ENCODE data around the gene PCTP. TPM values are rescaled to one million over a fixed set of nuclear protein-coding genes. Genes with fewer than 3 reads are reported as not detected.

PCTP gene
- total and polyA plus RNA-seq, 2 of the 4 experiments (the other 2 are of a cell fraction), result 11.6 to 12.9 TPM

DNA sequence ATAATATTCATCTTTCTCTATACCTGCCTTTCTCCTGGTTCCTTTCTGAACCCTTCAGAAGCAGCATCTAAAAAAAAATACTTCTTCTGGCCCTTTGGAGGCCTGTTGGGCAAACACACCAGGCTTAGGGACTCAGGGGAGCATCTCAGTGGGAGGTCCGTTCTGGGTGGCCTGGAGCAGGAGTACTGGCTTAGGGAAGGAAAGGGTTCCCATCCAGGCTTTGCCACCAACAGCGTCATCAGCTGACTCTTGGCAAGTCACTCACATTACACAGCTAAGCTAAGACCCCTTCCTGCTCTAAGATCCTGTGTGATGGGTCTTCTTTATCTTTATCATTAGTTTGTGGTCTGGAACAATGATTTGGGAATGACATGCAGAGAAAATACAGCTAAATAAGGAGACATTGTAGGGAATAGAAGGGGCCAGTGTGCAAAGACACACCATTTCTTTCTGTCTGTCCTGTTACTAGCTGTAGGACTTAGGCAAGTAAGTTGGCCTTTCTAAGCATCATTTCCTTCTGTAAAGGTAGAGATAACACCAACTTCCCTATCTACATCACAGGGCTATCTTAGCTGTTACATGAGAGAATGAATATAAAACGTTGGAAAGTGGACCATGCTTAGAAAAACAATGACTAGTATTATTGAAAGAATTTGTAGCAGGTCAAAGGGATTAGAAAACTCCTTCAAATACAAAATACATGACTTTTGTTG lies 9.9 kb downstream of the PCTP start:
- H3K79me1 ChIP-seq (ENCODE audit: low read depth in 1 of 2, low read length in 2 of 2), result peaks cover 16 to 37% of the 10 kb centered on the region in 2 experiments

More for the DNA sequence above, 9.9 kb downstream of the PCTP start:
- no peaks in the 10 kb centered on the region; the same call in 1 of the 2 replicates for H3K36me3 ChIP-seq (ENCODE audit: control insufficient read depth, insufficient read depth, low read length)
- no peak overlapping the region for H4K5ac ChIP-seq (ENCODE audit: low read depth, low read length)
- no peaks in the 10 kb centered on the region for H3K9me3 ChIP-seq (ENCODE audit: control insufficient read depth, insufficient read depth, low read length)
- no TSS peak for BruUV-seq (replicated peaks)
- CTCF ChIA-PET, result no interaction called here
- intact Hi-C loops (cut with micrococcal nuclease), result no loop called here
- H2BK20ac ChIP-seq (ENCODE audit: low read depth, low read length), result no peak overlapping the region
- no peak overlapping the region for H3K56ac ChIP-seq (ENCODE audit: extremely low read depth, insufficient read depth, low read length)
- no peak overlapping the region for H2BK5ac ChIP-seq (ENCODE audit: low read depth, low read length, poor library complexity, severe bottlenecking)
- H4K8ac ChIP-seq (ENCODE audit: low read depth in 2 of 2, low read length in 2 of 2), result no peak overlapping the region
- DNase-seq, result no peak
- H3K27ac ChIP-seq (ENCODE audit: insufficient read depth, low read length), result no peak overlapping the region
- no peak overlapping the region for H3K4me2 ChIP-seq (ENCODE audit: low read depth, low read length)
- H2BK15ac ChIP-seq (ENCODE audit: low read depth, low read length), result no peak overlapping the region
- H4K91ac ChIP-seq (ENCODE audit: insufficient read depth, low read depth, low read length), result no peak overlapping the region
- no peaks in the 10 kb centered on the region; the same call in 1 of the 2 replicates for H3K9me1 ChIP-seq (ENCODE audit: insufficient read depth, low read length)
- H2AK9ac ChIP-seq (replicated peaks; ENCODE audit: low read depth, low read length, poor library complexity), result no peak overlapping the region
- TF ChIP-seq BHLHE40 (IDR thresholded peaks at IDR 0.05; ENCODE audit: low read depth, low read length) (no peak), NFE2L2 (IDR thresholded peaks at IDR 0.05; ENCODE audit: low read depth, low read length) (no peak), MAFK (IDR thresholded peaks at IDR 0.05; ENCODE audit: low read depth, low read length) (no peak), RFX5 (IDR thresholded peaks at IDR 0.05; ENCODE audit: low read depth, low read length) (no peak), FOS (IDR thresholded peaks at IDR 0.05; ENCODE audit: low read depth, low read length) (no peak), CHD1 (IDR thresholded peaks at IDR 0.05; ENCODE audit: low read depth, low read length) (no peak), CEBPB (IDR thresholded peaks at IDR 0.05; ENCODE audit: low read depth, low read length) (no peak), RAD21 (IDR thresholded peaks at IDR 0.05; ENCODE audit: low read length) (no peak), SMC3 (IDR thresholded peaks at IDR 0.05; ENCODE audit: low read depth, low read length) (no peak), MXI1 (IDR thresholded peaks at IDR 0.05; ENCODE audit: borderline replicate concordance, low read depth, low read length) (no peak), RCOR1 (IDR thresholded peaks at IDR 0.05; ENCODE audit: insufficient replicate concordance, low read length) (no peak), POLR2A (IDR thresholded peaks at IDR 0.05; ENCODE audit: low read depth, low read length) (no peak), MAZ (IDR thresholded peaks at IDR 0.05; ENCODE audit: borderline replicate concordance, low read depth, low read length) (no peak)
- TF ChIP-seq, protein P1, sequence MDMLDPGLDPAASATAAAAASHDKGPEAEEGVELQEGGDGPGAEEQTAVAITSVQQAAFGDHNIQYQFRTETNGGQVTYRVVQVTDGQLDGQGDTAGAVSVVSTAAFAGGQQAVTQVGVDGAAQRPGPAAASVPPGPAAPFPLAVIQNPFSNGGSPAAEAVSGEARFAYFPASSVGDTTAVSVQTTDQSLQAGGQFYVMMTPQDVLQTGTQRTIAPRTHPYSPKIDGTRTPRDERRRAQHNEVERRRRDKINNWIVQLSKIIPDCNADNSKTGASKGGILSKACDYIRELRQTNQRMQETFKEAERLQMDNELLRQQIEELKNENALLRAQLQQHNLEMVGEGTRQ (IDR thresholded peaks at IDR 0.05; ENCODE audit: low read depth, low read length), result no peak
- TF ChIP-seq, protein P2, sequence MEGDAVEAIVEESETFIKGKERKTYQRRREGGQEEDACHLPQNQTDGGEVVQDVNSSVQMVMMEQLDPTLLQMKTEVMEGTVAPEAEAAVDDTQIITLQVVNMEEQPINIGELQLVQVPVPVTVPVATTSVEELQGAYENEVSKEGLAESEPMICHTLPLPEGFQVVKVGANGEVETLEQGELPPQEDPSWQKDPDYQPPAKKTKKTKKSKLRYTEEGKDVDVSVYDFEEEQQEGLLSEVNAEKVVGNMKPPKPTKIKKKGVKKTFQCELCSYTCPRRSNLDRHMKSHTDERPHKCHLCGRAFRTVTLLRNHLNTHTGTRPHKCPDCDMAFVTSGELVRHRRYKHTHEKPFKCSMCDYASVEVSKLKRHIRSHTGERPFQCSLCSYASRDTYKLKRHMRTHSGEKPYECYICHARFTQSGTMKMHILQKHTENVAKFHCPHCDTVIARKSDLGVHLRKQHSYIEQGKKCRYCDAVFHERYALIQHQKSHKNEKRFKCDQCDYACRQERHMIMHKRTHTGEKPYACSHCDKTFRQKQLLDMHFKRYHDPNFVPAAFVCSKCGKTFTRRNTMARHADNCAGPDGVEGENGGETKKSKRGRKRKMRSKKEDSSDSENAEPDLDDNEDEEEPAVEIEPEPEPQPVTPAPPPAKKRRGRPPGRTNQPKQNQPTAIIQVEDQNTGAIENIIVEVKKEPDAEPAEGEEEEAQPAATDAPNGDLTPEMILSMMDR (conservative IDR thresholded peaks at IDR 0.05; ENCODE audit: low read depth, low read length), result no peak
- TF ChIP-seq, protein P3, sequence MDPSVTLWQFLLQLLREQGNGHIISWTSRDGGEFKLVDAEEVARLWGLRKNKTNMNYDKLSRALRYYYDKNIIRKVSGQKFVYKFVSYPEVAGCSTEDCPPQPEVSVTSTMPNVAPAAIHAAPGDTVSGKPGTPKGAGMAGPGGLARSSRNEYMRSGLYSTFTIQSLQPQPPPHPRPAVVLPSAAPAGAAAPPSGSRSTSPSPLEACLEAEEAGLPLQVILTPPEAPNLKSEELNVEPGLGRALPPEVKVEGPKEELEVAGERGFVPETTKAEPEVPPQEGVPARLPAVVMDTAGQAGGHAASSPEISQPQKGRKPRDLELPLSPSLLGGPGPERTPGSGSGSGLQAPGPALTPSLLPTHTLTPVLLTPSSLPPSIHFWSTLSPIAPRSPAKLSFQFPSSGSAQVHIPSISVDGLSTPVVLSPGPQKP (IDR thresholded peaks at IDR 0.05; ENCODE audit: borderline replicate concordance, low read depth, low read length), result no peak
- H3K23ac ChIP-seq (ENCODE audit: low read depth, low read length), result no peak overlapping the region
- no peaks in the 10 kb centered on the region for H3K4me1 ChIP-seq (ENCODE audit: control insufficient read depth, insufficient read depth, low read length)
- WGBS, 2 experiments (ENCODE audit: extremely low coverage in 2 of 2, insufficient read length in 1 of 2), result no CpG with 5 or more reads among the region's 3 CpGs
- H2BK120ac ChIP-seq (ENCODE audit: low read depth, low read length), result no peak overlapping the region
- H3K4me3 ChIP-seq (ENCODE audit: insufficient read depth, low read depth, low read length), result no peak overlapping the region
- POLR2A ChIA-PET (ENCODE audit: unreplicated experiment), result no interaction called here
- no peak overlapping the region for H3K18ac ChIP-seq (ENCODE audit: low read depth, low read length)
- no peak overlapping the region for H3K4ac ChIP-seq (ENCODE audit: low read depth, low read length)
- H4K20me1 ChIP-seq (ENCODE audit: insufficient read depth, low read length), result 0 out of 2 replicates have a peak, but pooled peaks cover 3% of the 10 kb centered on the region
- no peak overlapping the region for H2AFZ ChIP-seq (replicated peaks; ENCODE audit: low read length, poor library complexity)
- H3K9ac ChIP-seq (ENCODE audit: low read depth, low read length), result no peak overlapping the region
- ATAC-seq (ENCODE audit: low read depth), result no peak
- no peak overlapping the region for H2AK5ac ChIP-seq (ENCODE audit: low read depth, low read length)
- dilution Hi-C loops (cut with HindIII; ENCODE audit: low sequenced_read_pairs, unreplicated experiment), result no loop called here
- in situ Hi-C loops (cut with MboI; ENCODE audit: low sequenced_read_pairs), result no loop called here
- H3K14ac ChIP-seq (replicated peaks; ENCODE audit: low read depth, low read length), result no peak overlapping the region
- H3K27me3 ChIP-seq (ENCODE audit: control insufficient read depth, insufficient read depth, low read length), result no peaks in the 10 kb centered on the region

All from IMR-90 (cell line).